ENCODE data around the gene EHHADH. TPM values are rescaled to one million over a fixed set of nuclear protein-coding genes. Genes with fewer than 3 reads are reported as not detected.

The EHHADH gene
- total and polyA plus RNA-seq, 9 of the 15 experiments (the other 6 are each of a cell fraction or from before 2014, with no cell fraction given), result 3.6 to 6.4 (median 5.4) TPM

GRCh38 chr3:185253645-185254410, at the start of gene EHHADH (continued):
- TF ChIP-seq ARID3B (CRISPR knock-in tag; IDR thresholded peaks at IDR 0.05; ENCODE audit: borderline replicate concordance) (no peak), E2F6 (IDR thresholded peaks at IDR 0.05; ENCODE audit: borderline replicate concordance in 1 of 2, extremely low read depth in 1 of 2, insufficient read depth in 1 of 2, insufficient read length in 1 of 2, low read depth in 1 of 2, low read length in 1 of 2, poor library complexity in 1 of 2, severe bottlenecking in 1 of 2) (peak in 1 of 2 experiments; percentile 66), THAP12 (CRISPR knock-in tag; IDR thresholded peaks at IDR 0.05) (no peak), ZNF3 (CRISPR knock-in tag; IDR thresholded peaks at IDR 0.05) (no peak), ZNF511 (CRISPR knock-in tag; IDR thresholded peaks at IDR 0.05) (peak; percentile 61; the same call in 1 of the 2 replicates), ZNF408 (CRISPR knock-in tag; IDR thresholded peaks at IDR 0.05; ENCODE audit: low read depth) (no peak), MGA (IDR thresholded peaks at IDR 0.05) (peak; percentile 81), WHSC1 (IDR thresholded peaks at IDR 0.05; ENCODE audit: low read length) (no peak)

Measured in K562 (cell line).